ENCODE measurements around the gene UMODL1. TPM values are rescaled to one million over a fixed set of nuclear protein-coding genes. Genes with fewer than 3 reads are reported as not detected.

The UMODL1 gene
- total and polyA plus RNA-seq, 10 of the 15 experiments (the other 5 are each of a cell fraction or from before 2014, with no cell fraction given): 0.01 to 0.11 (median 0.03) TPM; not detected in 5

DNA sequence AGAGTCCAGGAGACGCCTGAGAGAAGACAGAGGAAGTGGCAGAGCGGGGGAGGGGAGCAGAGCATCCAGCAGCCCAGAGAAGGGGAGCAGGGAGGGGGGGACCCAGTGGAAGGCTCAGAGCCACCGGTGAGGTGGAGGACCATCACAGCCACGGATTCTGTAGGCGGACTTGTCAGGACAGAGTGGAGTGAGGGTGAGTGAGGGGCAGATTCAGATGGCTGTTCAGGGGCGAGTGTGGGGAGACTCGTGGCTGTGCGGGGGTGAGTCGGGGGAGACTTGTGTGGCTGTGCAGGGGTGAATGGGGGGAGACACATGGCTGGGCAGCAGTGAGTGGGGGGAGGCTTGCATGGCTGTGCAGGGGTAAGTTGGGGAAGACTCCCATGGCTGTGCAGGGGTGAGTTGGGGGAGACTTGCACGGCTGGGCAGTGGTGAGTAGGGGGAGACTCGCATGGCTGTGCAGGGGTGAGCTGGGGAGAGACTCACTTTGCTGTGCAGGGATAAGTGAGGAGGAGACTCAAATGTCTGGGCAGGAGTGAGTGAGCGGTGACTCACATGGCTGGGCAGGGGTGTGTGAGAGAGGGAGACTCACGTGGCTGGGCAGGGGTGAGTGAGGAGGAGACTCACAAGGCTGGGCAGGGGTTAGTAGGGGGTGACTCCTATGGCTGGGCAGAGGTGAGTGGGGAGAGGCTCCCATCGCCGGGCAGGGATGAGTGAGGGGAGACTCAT lies 91.0 kb downstream of the UMODL1 start:
- CTCF ChIA-PET: interaction anchor here (0.6 to 2.2 kb wide), 2 partner anchors 71 to 91 kb away, joined by 3 to 5 read pairs; no protein-coding TSS in a partner anchor
- H3K9ac ChIP-seq (ENCODE audit: control insufficient read depth, insufficient read depth, low read length): no peak overlapping the region
- intact Hi-C loops (cut with micrococcal nuclease; ENCODE audit: unreplicated experiment): no loop called here
- in situ Hi-C loops (cut with MboI): no loop called here
- H3K9me3 ChIP-seq (replicated peaks; ENCODE audit: control insufficient read depth, insufficient read depth, low read length): no peaks in the 10 kb centered on the region
- FAIRE-seq (no peak), ATAC-seq (no peak), DNase-seq (ENCODE audit: low read depth, low spot score) (no peak)
- 53% methylated on average over 13 of the region's 15 CpGs for WGBS (ENCODE audit: insufficient coverage, insufficient replicate concordance, low lambda C conversion rate, missing lambda C conversion rate)
- BruUV-seq (replicated peaks): no TSS peak
- no peaks in the 10 kb centered on the region for H3K79me2 ChIP-seq (ENCODE audit: control insufficient read depth, insufficient read depth, low read length)
- TF ChIP-seq MYC (IDR thresholded peaks at IDR 0.05; ENCODE audit: insufficient read depth, insufficient read length, insufficient replicate concordance, low read length, severe bottlenecking) (no peak), SPI1 (IDR thresholded peaks at IDR 0.05; ENCODE audit: borderline replicate concordance, insufficient read depth, low read depth, low read length) (peak; percentile 39; the same call in 1 of the 2 replicates), NR2C2 (IDR thresholded peaks at IDR 0.05; ENCODE audit: borderline replicate concordance, control insufficient read depth, insufficient read length, low read depth) (no peak), ZNF24 (IDR thresholded peaks at IDR 0.05) (no peak), HDAC2 (IDR thresholded peaks at IDR 0.05) (no peak), EGR1 (IDR thresholded peaks at IDR 0.05; ENCODE audit: borderline replicate concordance in 1 of 2, low read depth in 2 of 2, low read length in 2 of 2) (no peak), DPF2 (IDR thresholded peaks at IDR 0.05) (no peak)
- no peaks in the 10 kb centered on the region for H4K20me1 ChIP-seq (ENCODE audit: control insufficient read depth, insufficient read depth)
- no peaks in the 10 kb centered on the region for H3K36me3 ChIP-seq (ENCODE audit: control insufficient read depth in 2 of 2, insufficient read depth in 2 of 2, low read length in 1 of 2)
- SMC1A ChIA-PET (ENCODE audit: uncharacterized antibody, unreplicated experiment): no interaction called here
- H2AFZ ChIP-seq (ENCODE audit: control insufficient read depth, low read depth, low read length): no peak overlapping the region
- no peak overlapping the region for H3K27ac ChIP-seq (ENCODE audit: control insufficient read depth, insufficient read depth)
- no peak overlapping the region for H3K4me3 ChIP-seq
- H3K4me2 ChIP-seq (ENCODE audit: control insufficient read depth, insufficient read depth): no peak overlapping the region
- H3K27me3 ChIP-seq (replicated peaks in 1 of 2; ENCODE audit: control insufficient read depth in 2 of 2, insufficient read depth in 2 of 2, low read length in 1 of 2): peaks cover 0 to 3% of the 10 kb centered on the region in 2 experiments; a peak in 3 of 4 replicates
- RAD21 ChIA-PET (ENCODE audit: unreplicated experiment): no interaction called here
- POLR2A ChIA-PET: no interaction called here
- H3K4me1 ChIP-seq (ENCODE audit: control insufficient read depth, insufficient read depth, low read length): no peaks in the 10 kb centered on the region

Data from GM12878 (cell line).